ENCODE measurements around the gene TMEM38B.

GRCh38 chr9:105673850-105674387 is 20.4 kb upstream of the TMEM38B start:
- TF ChIP-seq CTCF (IDR thresholded peaks at IDR 0.05) (no peak), POLR2A (IDR thresholded peaks at IDR 0.05) (no peak)

Data from thyroid gland (tissue), 4 donors.